WERI-Rb-1 (cell line): ENCODE results near the gene NAV2.
A peak's percentile ranks its signal among the peaks of the same experiment; 100 is the strongest.

Experiments
- DNase-seq: peaks from one replicate; pipeline ENCODE4 v3.0.0-alpha.2; 2020
- H3K27ac ChIP-seq: fragments of 250-450 bp; sonication (Bioruptor Pico); 2 replicates; pipeline ENCODE4 v1.5.1; 2020; ENCODE audit warnings: mild to moderate bottlenecking, moderate library complexity
- H3K27me3 ChIP-seq: fragments of 250-450 bp; sonication (Bioruptor Pico); 2 replicates; pipeline ENCODE4 v1.5.1; 2021; ENCODE audit warnings: mild to moderate bottlenecking, low read depth, moderate library complexity; ENCODE audit not compliant: insufficient read depth, severe bottlenecking
- H3K36me3 ChIP-seq: fragments of 250-450 bp; sonication (Bioruptor Pico); 2 replicates; pipeline ENCODE4 v1.5.1; 2020; ENCODE audit warnings: mild to moderate bottlenecking, moderate library complexity
- H3K4me3 ChIP-seq: 2 replicates; pipeline ENCODE4 v1.5.1; 2011; ENCODE audit warnings: low read depth, mild to moderate bottlenecking, control low read depth, low read length
- H3K9me3 ChIP-seq: fragments of 250-450 bp; sonication (Bioruptor Pico); 2 replicates; pipeline ENCODE4 v1.5.1; 2021; ENCODE audit warnings: mild to moderate bottlenecking, moderate library complexity; ENCODE audit not compliant: severe bottlenecking
- CTCF ChIP-seq: IDR thresholded peaks from 2 replicates; pipeline ENCODE4 v1.5.1; 2011; ENCODE audit warnings: low read depth, mild to moderate bottlenecking, control low read depth, inconsistent platforms, low read length

Gene NAV2

GRCh38 chr11:19746086-19746485 lies 33.4 kb downstream of the NAV2 start:
- Histone ChIP-seq H3K4me3 (no peak overlapping the region), H3K9me3 (no peaks in the 10 kb centered on the region), H3K27me3 (peaks cover 58% of the 10 kb centered on the region), H3K27ac (no peak overlapping the region), H3K36me3 (no peaks in the 10 kb centered on the region)
- no peak for DNase-seq
- TF ChIP-seq CTCF = no peak

GRCh38 chr11:19747634-19748033 lies 35.0 kb downstream of the NAV2 start:
- Histone ChIP-seq H3K36me3 (no peaks in the 10 kb centered on the region), H3K27ac (no peak overlapping the region), H3K9me3 (no peaks in the 10 kb centered on the region), H3K4me3 (no peak overlapping the region), H3K27me3 (peaks cover 56% of the 10 kb centered on the region)
- no peak for TF ChIP-seq CTCF
- DNase-seq = no peak

GRCh38 chr11:19751055-19751454 lies 38.4 kb downstream of the NAV2 start:
- no peak overlapping the region for H3K27ac ChIP-seq
- H3K4me3 ChIP-seq = no peak overlapping the region
- DNase-seq = peak; percentile 49
- no peak for TF ChIP-seq CTCF
- H3K27me3 ChIP-seq = peaks cover 55% of the 10 kb centered on the region
- no peaks in the 10 kb centered on the region for H3K36me3 ChIP-seq
- no peaks in the 10 kb centered on the region for H3K9me3 ChIP-seq

GRCh38 chr11:19753451-19754106 lies 40.9 kb downstream of the NAV2 start:
- no peaks in the 10 kb centered on the region for H3K9me3 ChIP-seq
- peaks cover 61% of the 10 kb centered on the region for H3K27me3 ChIP-seq
- no peak for DNase-seq
- no peak for TF ChIP-seq CTCF
- H3K4me3 ChIP-seq = no peak overlapping the region
- no peak overlapping the region for H3K27ac ChIP-seq
- no peaks in the 10 kb centered on the region for H3K36me3 ChIP-seq

- no peak overlapping the region for H3K27ac ChIP-seq
- H3K36me3 ChIP-seq = no peaks in the 10 kb centered on the region
- DNase-seq = no peak
- H3K27me3 ChIP-seq = peaks cover 51% of the 10 kb centered on the region
- H3K9me3 ChIP-seq = no peaks in the 10 kb centered on the region
- no peak for TF ChIP-seq CTCF
- no peak overlapping the region for H3K4me3 ChIP-seq
Measured at GRCh38 chr11:19756675-19757475, 44.2 kb downstream of the NAV2 start.
